H1 (cell line): ENCODE data around the gene RAD51D. TPM values are rescaled to one million over a fixed set of nuclear protein-coding genes. Genes with fewer than 3 reads are reported as not detected.
A peak's percentile ranks its signal among the peaks of the same experiment; 100 is the strongest.

Experiments used
- ASH2L ChIP-seq: fragments of 200-600, 300-600 bp; sonication (generic); IDR thresholded peaks from one replicate; pipeline ENCODE4 v1.7.1; 2017; ENCODE audit warnings: low read length
- ATF3 ChIP-seq: IDR thresholded peaks from 2 replicates; pipeline ENCODE4 v1.6.1; 2011; ENCODE audit warnings: low read depth, mild to moderate bottlenecking, low read length; ENCODE audit not compliant: insufficient read depth
- BACH1 ChIP-seq: IDR thresholded peaks from 2 replicates; pipeline ENCODE4 v1.6.1; 2012; ENCODE audit warnings: low read length, improper control_type of control experiment
- CBX5 ChIP-seq: fragments of 300-800, 300-1000 bp; sonication (generic); IDR thresholded peaks from 2 replicates; pipeline ENCODE4 v1.7.1; 2016; ENCODE audit warnings: antibody characterized with exemption, low read length, low read depth
- CBX8 ChIP-seq: fragments of 300-800, 300-1000 bp; sonication (generic); IDR thresholded peaks from 2 replicates; pipeline ENCODE4 v1.7.1; 2016; ENCODE audit warnings: low read depth, low read length, borderline replicate concordance
- CREB1 ChIP-seq: IDR thresholded peaks from 2 replicates; pipeline ENCODE4 v1.6.1; 2012; ENCODE audit warnings: inconsistent platforms
- EP300 ChIP-seq, 2 experiments: IDR thresholded peaks; 1 replicate in 1 of 2; 2 replicates in 1 of 2; pipeline ENCODE4 v1.6.1; 2011 to 2012; ENCODE audit warnings: low read depth in 2 of 2, low read length in 2 of 2, mild to moderate bottlenecking in 2 of 2, borderline replicate concordance in 1 of 2, inconsistent platforms in 1 of 2, moderate library complexity in 1 of 2
- EZH2 ChIP-seq: fragments of 200-600 bp; sonication (generic); IDR thresholded peaks from 2 replicates; pipeline ENCODE4 v1.7.1; 2012; ENCODE audit warnings: low read depth, mild to moderate bottlenecking, moderate library complexity, low read length, inconsistent platforms; ENCODE audit not compliant: severe bottlenecking
- GTF2F1 ChIP-seq: IDR thresholded peaks from 2 replicates; pipeline ENCODE4 v1.6.1; 2012; ENCODE audit warnings: low read depth, low read length, improper control_type of control experiment, borderline replicate concordance
- MAX ChIP-seq: IDR thresholded peaks from 2 replicates; pipeline ENCODE4 v1.6.1; 2012; ENCODE audit warnings: inconsistent platforms
- PHF8 ChIP-seq: fragments of 200-600 bp; sonication (generic); conservative IDR thresholded peaks from 2 replicates; pipeline ENCODE4 v1.7.1; 2012; ENCODE audit warnings: low read depth, mild to moderate bottlenecking, inconsistent platforms, low read length, moderate library complexity
- RAD21 ChIP-seq, 2 experiments: IDR thresholded peaks in 1 of 2; conservative IDR thresholded peaks in 1 of 2; 2 replicates each; pipeline ENCODE4 v1.6.1; 2011; ENCODE audit warnings: low read depth in 2 of 2, low read length in 2 of 2, improper control_type of control experiment in 1 of 2, inconsistent platforms in 1 of 2, mild to moderate bottlenecking in 1 of 2, moderate library complexity in 1 of 2
- RFX5 ChIP-seq: IDR thresholded peaks from 2 replicates; pipeline ENCODE4 v1.6.1; 2011; ENCODE audit warnings: low read depth, low read length, improper control_type of control experiment, borderline replicate concordance
- SAP30 ChIP-seq: fragments of 300-600 bp; sonication (generic); IDR thresholded peaks from 2 replicates; pipeline ENCODE4 v1.7.1; 2012; ENCODE audit warnings: low read length, moderate library complexity, mild to moderate bottlenecking, inconsistent platforms; ENCODE audit not compliant: insufficient read depth, insufficient replicate concordance
- SIX5 ChIP-seq: IDR thresholded peaks from 2 replicates; pipeline ENCODE4 v1.6.1; 2011; ENCODE audit warnings: mild to moderate bottlenecking, low read depth, low read length
- SP1 ChIP-seq: IDR thresholded peaks from 2 replicates; pipeline ENCODE4 v1.6.1; 2011; ENCODE audit warnings: low read depth, low read length
- SP4 ChIP-seq: IDR thresholded peaks from 2 replicates; pipeline ENCODE4 v1.6.1; 2012; ENCODE audit warnings: low read length, inconsistent platforms
- TEAD4 ChIP-seq: IDR thresholded peaks from 2 replicates; pipeline ENCODE4 v1.6.1; 2012; ENCODE audit warnings: low read depth, low read length, inconsistent platforms, mixed read lengths
- polyA plus RNA-seq, 7 experiments: library from polyadenylated mRNA; depleted of rRNA in 3 of 7; stranded (reverse) in 5 of 7; unstranded in 2 of 7; fragments of >200 nt in 5 of 7; fragments of 200-250 nt in 2 of 7; gene quantifications; 1 replicate in 5 of 7; 2 replicates in 1 of 7; 4 replicates in 1 of 7; pipeline versions ENCODE4 v1.2.1 to v1.2.3, GENCODE V29; 2011 to 2013; ENCODE audit warnings: missing spikeins in 2 of 7, mixed read lengths in 2 of 7
- total RNA-seq: library from RNA; stranded (reverse); fragmentation: NEBNext Ultra II Directional; extraction: Animal tissue kit (Norgen Biotek cat#: 25700); gene quantifications from 2 replicates; pipeline ENCODE4 v1.2.1, GENCODE V29; 2021
- TF ChIP-seq, protein P1 (sequence below): IDR thresholded peaks from 2 replicates; pipeline ENCODE4 v1.6.1; 2011; ENCODE audit warnings: low read length, improper control_type of control experiment
- TF ChIP-seq, protein P2 (sequence below): IDR thresholded peaks from 2 replicates; pipeline ENCODE4 v1.6.1; 2012; ENCODE audit warnings: low read length, inconsistent platforms

RAD51D gene
- total and polyA plus RNA-seq, 2 of the 8 experiments (the other 6 are each of a cell fraction or from before 2014, with no cell fraction given), result 10.2 to 12.9 TPM

DNA sequence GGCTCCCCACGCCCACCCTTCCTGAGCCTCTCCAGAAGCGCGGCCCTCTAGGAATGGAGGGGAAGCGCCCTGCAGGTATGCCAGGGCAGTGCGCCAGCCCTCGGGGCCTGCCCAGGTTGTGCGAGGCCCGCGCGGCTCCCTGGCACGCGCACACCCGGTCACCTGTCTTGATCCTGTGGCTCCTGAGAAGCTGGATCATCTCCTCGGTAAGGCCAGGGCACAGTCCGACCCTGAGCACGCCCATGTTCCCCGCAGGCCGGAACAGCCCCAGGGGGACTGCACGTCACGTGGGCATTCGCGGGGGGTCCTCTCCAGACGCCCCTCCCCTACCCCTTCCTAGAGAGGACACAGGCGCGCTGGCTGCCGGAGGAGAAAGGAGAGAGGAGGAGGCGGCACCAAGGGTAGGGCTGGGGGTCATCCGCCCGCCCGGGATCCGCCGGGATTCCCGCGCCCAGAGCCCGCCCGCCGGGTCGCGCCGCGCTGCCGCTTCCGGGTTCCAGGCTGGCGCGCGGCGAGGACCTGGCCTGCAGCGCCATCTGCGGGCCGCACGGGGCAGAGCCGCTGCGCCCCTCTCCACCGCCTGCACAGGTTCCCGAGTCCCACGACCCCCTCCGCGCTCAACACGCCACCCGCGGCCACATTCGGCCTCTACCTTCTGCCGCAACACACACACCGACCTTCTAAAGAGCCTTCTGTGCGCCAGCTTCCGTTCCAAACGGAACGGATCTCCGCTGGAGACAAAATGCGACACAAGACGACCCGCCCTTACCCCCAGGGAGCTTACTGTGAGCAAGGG lies at the start of gene RAD51D (continued):
- TF ChIP-seq SAP30 (no peak), CBX8 (no peak), TEAD4 (0 out of 2 replicates have a peak, but pooled peaks have one; percentile 39), EZH2 (no peak), SIX5 (no peak), SP4 (no peak), GTF2F1 (no peak), SP1 (no peak), MAX (peak; percentile 70), PHF8 (peak; percentile 67), ASH2L (peak; percentile 78), RFX5 (no peak), RAD21 (IDR thresholded peaks at IDR 0.05 in 1 of 2, conservative IDR thresholded peaks at IDR 0.05 in 1 of 2; ENCODE audit: low read depth in 2 of 2, low read length in 2 of 2) (peak; percentile 84 to 95), EP300 (IDR thresholded peaks at IDR 0.05; ENCODE audit: borderline replicate concordance in 1 of 2, low read depth in 2 of 2, low read length in 2 of 2) (peak in 1 of 2 experiments; percentile 33; a peak in 1 of 3 replicates), BACH1 (peak; percentile 83), ATF3 (peak; percentile 33; the same call in 1 of the 2 replicates), CBX5 (no peak), CREB1 (no peak; the same call in none of the 2 replicates)
- TF ChIP-seq, protein P1, sequence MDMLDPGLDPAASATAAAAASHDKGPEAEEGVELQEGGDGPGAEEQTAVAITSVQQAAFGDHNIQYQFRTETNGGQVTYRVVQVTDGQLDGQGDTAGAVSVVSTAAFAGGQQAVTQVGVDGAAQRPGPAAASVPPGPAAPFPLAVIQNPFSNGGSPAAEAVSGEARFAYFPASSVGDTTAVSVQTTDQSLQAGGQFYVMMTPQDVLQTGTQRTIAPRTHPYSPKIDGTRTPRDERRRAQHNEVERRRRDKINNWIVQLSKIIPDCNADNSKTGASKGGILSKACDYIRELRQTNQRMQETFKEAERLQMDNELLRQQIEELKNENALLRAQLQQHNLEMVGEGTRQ, result peak; percentile 87
- TF ChIP-seq, protein P2, sequence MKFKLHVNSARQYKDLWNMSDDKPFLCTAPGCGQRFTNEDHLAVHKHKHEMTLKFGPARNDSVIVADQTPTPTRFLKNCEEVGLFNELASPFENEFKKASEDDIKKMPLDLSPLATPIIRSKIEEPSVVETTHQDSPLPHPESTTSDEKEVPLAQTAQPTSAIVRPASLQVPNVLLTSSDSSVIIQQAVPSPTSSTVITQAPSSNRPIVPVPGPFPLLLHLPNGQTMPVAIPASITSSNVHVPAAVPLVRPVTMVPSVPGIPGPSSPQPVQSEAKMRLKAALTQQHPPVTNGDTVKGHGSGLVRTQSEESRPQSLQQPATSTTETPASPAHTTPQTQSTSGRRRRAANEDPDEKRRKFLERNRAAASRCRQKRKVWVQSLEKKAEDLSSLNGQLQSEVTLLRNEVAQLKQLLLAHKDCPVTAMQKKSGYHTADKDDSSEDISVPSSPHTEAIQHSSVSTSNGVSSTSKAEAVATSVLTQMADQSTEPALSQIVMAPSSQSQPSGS, result no peak
